ENCODE results near the gene MAD1L1.

DNA sequence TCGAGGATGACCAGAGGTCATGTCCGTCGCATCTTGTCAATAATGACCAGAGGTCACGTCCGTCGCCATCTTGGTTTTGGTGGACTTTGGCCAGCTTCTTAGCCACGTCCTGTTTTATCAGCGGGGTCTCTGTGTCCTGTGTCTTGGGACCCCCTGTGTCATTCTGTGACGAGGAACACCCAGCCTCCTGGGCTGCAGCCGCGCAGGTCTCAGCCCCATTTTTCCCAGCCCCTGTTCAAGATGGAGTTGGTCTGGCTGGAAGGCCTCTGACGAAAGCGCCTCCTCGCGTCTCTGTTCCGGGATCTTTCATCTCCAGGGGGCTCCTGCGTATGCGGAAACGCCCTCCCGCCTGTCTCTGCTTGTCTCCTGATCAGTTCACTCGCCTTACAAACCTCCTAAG, 428.4 kb downstream of the MAD1L1 start:
- TF ChIP-seq POLR2A (IDR thresholded peaks at IDR 0.05; ENCODE audit: low read depth, low read length) = no peak
- TF ChIP-seq POLR2AphosphoS5 (IDR thresholded peaks at IDR 0.05; ENCODE audit: low read depth, low read length) = no peak
